NT2/D1 (cell line): Measurements from ENCODE around the gene CTU2.
A peak's percentile ranks its signal among the peaks of the same experiment; 100 is the strongest.

ENCODE experiments used
- DNase-seq: peaks from one replicate; pipeline ENCODE4 v3.0.0-alpha.2; 2011; ENCODE audit warnings: low read depth, low spot score
- H3K27me3 ChIP-seq: 2 replicates; pipeline ENCODE4 v1.6.0; 2011; ENCODE audit warnings: mild to moderate bottlenecking; ENCODE audit not compliant: insufficient read length, insufficient read depth
- H3K36me3 ChIP-seq: 2 replicates; pipeline ENCODE4 v1.6.1; 2011; ENCODE audit warnings: mild to moderate bottlenecking, low read length, mixed read lengths; ENCODE audit not compliant: insufficient read depth, insufficient read length
- H3K4me1 ChIP-seq: 2 replicates; pipeline ENCODE4 v1.5.1; 2011; ENCODE audit not compliant: insufficient read depth, insufficient read length
- H3K4me3 ChIP-seq: 2 replicates; pipeline ENCODE4 v1.5.1; 2011; ENCODE audit warnings: low read depth; ENCODE audit not compliant: insufficient read length
- H3K9ac ChIP-seq: 2 replicates; pipeline ENCODE4 v1.6.0; 2011; ENCODE audit warnings: low read depth; ENCODE audit not compliant: insufficient read length
- H3K9me3 ChIP-seq: 2 replicates; pipeline ENCODE4 v1.5.1; 2011; ENCODE audit warnings: mild to moderate bottlenecking, low read length; ENCODE audit not compliant: insufficient read depth
- SUZ12 ChIP-seq: IDR thresholded peaks from 2 replicates; pipeline ENCODE4 v1.6.1; 2011; ENCODE audit not compliant: insufficient read length, insufficient read depth; ENCODE audit errors: extremely low read depth
- YY1 ChIP-seq: IDR thresholded peaks from 2 replicates; pipeline ENCODE4 v1.6.1; 2011; ENCODE audit not compliant: insufficient read length, insufficient read depth
- ZNF274 ChIP-seq: IDR thresholded peaks from 2 replicates; pipeline ENCODE4 v1.6.1; 2011; ENCODE audit warnings: mild to moderate bottlenecking, low read depth, low read length

Gene CTU2

GRCh38 chr16:88736088-88736487, 29.8 kb downstream of the CTU2 start:
- Histone ChIP-seq H3K9me3 (no peaks in the 10 kb centered on the region), H3K4me3 (no peak overlapping the region), H3K9ac (no peak overlapping the region), H3K4me1 (peaks cover 6% of the 10 kb centered on the region), H3K27me3 (no peaks in the 10 kb centered on the region), H3K36me3 (peaks cover 86% of the 10 kb centered on the region)
- TF ChIP-seq YY1 (no peak), ZNF274 (no peak), SUZ12 (no peak)
- DNase-seq, result no peak

- no peak overlapping the region for H3K4me3 ChIP-seq
- no peak for DNase-seq
- peaks cover 87% of the 10 kb centered on the region for H3K36me3 ChIP-seq
- no peaks in the 10 kb centered on the region for H3K27me3 ChIP-seq
- H3K9me3 ChIP-seq, result no peaks in the 10 kb centered on the region
- no peak overlapping the region for H3K9ac ChIP-seq
- TF ChIP-seq YY1 (no peak), SUZ12 (no peak), ZNF274 (no peak)
- peaks cover 6% of the 10 kb centered on the region for H3K4me1 ChIP-seq
These were observed 30.2 kb downstream of the CTU2 start for GRCh38 chr16:88736496-88736895.

- no peak overlapping the region for H3K4me3 ChIP-seq
- peak; percentile 35 for DNase-seq
- TF ChIP-seq SUZ12 (no peak), ZNF274 (no peak), YY1 (no peak)
- peak overlapping the region; percentile 74 for H3K9ac ChIP-seq
- H3K9me3 ChIP-seq, result no peaks in the 10 kb centered on the region
- H3K36me3 ChIP-seq, result peaks cover 87% of the 10 kb centered on the region
- H3K27me3 ChIP-seq, result no peaks in the 10 kb centered on the region
- H3K4me1 ChIP-seq, result peaks cover 6% of the 10 kb centered on the region
These were observed 31.2 kb downstream of the CTU2 start for GRCh38 chr16:88737298-88738150.

- no peak for TF ChIP-seq ZNF274
- TF ChIP-seq YY1, result no peak
- no peak for TF ChIP-seq SUZ12
- Histone ChIP-seq H3K9ac (no peak overlapping the region), H3K27me3 (no peaks in the 10 kb centered on the region), H3K9me3 (no peaks in the 10 kb centered on the region), H3K4me1 (peaks cover 8% of the 10 kb centered on the region), H3K36me3 (peaks cover 87% of the 10 kb centered on the region), H3K4me3 (no peak overlapping the region)
- no peak for DNase-seq
These were observed 32.1 kb downstream of the CTU2 start for GRCh38 chr16:88738151-88739084.

GRCh38 chr16:88739139-88739976, 33.1 kb downstream of the CTU2 start:
- Histone ChIP-seq H3K27me3 (no peaks in the 10 kb centered on the region), H3K9ac (no peak overlapping the region), H3K9me3 (no peaks in the 10 kb centered on the region), H3K4me1 (peaks cover 15% of the 10 kb centered on the region), H3K36me3 (peaks cover 85% of the 10 kb centered on the region), H3K4me3 (no peak overlapping the region)
- no peak for DNase-seq
- TF ChIP-seq SUZ12 (no peak), ZNF274 (no peak), YY1 (no peak)

GRCh38 chr16:88739977-88740726, 33.8 kb downstream of the CTU2 start:
- Histone ChIP-seq H3K4me1 (peaks cover 15% of the 10 kb centered on the region), H3K27me3 (no peaks in the 10 kb centered on the region), H3K36me3 (peaks cover 77% of the 10 kb centered on the region), H3K9ac (no peak overlapping the region), H3K4me3 (no peak overlapping the region), H3K9me3 (no peaks in the 10 kb centered on the region)
- no peak for DNase-seq
- TF ChIP-seq ZNF274 (no peak), YY1 (no peak)
